Sigmoid colon (tissue), 7 donors: ENCODE data around the gene SNX1. TPM values are rescaled to one million over a fixed set of nuclear protein-coding genes. Genes with fewer than 3 reads are reported as not detected.
"Not testable (repeated sequence)": the region's sequence is repeated elsewhere in the genome, so short reads cannot be mapped to it uniquely, and the experiment has no call there.

ENCODE experiments used
- DNase-seq: peaks from one replicate; pipeline ENCODE4 v3.0.0-alpha.2; 2019
- H3K27ac ChIP-seq, 4 donors: fragments of 200-600 bp; sonication (generic); one replicate each; pipeline ENCODE4 v1.5.1; 2016 to 2019; ENCODE audit warnings: mild to moderate bottlenecking in 1 of 4
- H3K27me3 ChIP-seq, 3 donors: fragments of 200-600 bp; sonication (generic); one replicate each; pipeline ENCODE4 v1.5.1; 2019; ENCODE audit warnings: mild to moderate bottlenecking in 1 of 3
- H3K36me3 ChIP-seq, 4 donors: fragments of 200-600 bp; sonication (generic); one replicate each; pipeline ENCODE4 v1.5.1; 2016 to 2019
- H3K4me1 ChIP-seq, 4 donors: fragments of 200-600 bp; sonication (generic); one replicate each; pipeline ENCODE4 v1.5.1; 2017 to 2019
- H3K4me3 ChIP-seq, 4 donors: fragments of 200-600 bp; sonication (generic); one replicate each; pipeline ENCODE4 v1.5.1; 2017 to 2019; ENCODE audit warnings: mild to moderate bottlenecking in 2 of 4, moderate library complexity in 1 of 4
- H3K9me3 ChIP-seq, 4 donors: fragments of 200-600 bp in 3 of 4; sonication (generic) in 3 of 4; one replicate each; pipeline versions ENCODE4 v1.5.1 to v1.6.1; 2013 to 2019
- EP300 ChIP-seq, 4 donors: sonication (generic); formaldehyde crosslinking; IDR thresholded peaks; one replicate each; pipeline ENCODE4 v1.6.1; 2017; ENCODE audit warnings: antibody characterized with exemption in 4 of 4
- POLR2A ChIP-seq, 2 donors: fragments of 450-650 bp; IDR thresholded peaks; one replicate each; pipeline ENCODE4 v1.6.1; 2016; ENCODE audit warnings: antibody characterized with exemption in 2 of 2, mild to moderate bottlenecking in 2 of 2, moderate library complexity in 2 of 2
- POLR2AphosphoS5 ChIP-seq, 4 donors: sonication (generic); formaldehyde crosslinking; IDR thresholded peaks; one replicate each; pipeline ENCODE4 v1.6.1; 2017; ENCODE audit warnings: antibody characterized with exemption in 4 of 4
- WGBS, 2 donors: extraction: QIAGEN DNeasy Blood & Tissue Kit; methylation state at CpG; one replicate each; pipeline ENCODE4 v1.1.7; 2013; 5-methylcytosine and 5-hydroxymethylcytosine counted together
- intact Hi-C: fragments of 100-400 bp; cut with DNase I; formaldehyde crosslinking; loops from one replicate; pipeline ENCODE4 v1.15.1; 2023
- polyA plus RNA-seq, 3 donors: library from polyadenylated mRNA; stranded (reverse); fragments of 200-250 nt; gene quantifications; one replicate each; pipeline ENCODE4 v1.2.3, GENCODE V29; 2013
- total RNA-seq, 4 donors: library from RNA; depleted of rRNA; stranded (reverse); fragments of >200 nt; gene quantifications; one replicate each; pipeline ENCODE4 v1.1.0, GENCODE V29; 2016
- TF ChIP-seq, protein P1 (sequence below), 4 experiments: fragments of 450-650 bp in 3 of 4; fragments of 200-600 bp in 1 of 4; IDR thresholded peaks; one replicate each; pipeline ENCODE4 v1.5.1; 2016 to 2019; ENCODE audit warnings: antibody characterized with exemption in 4 of 4, mild to moderate bottlenecking in 3 of 4, moderate library complexity in 2 of 4
- donor health status: healthy with polysubstance abuse.
- donor health status: Bipolar disorder and iron deficiency.
- donor health status: healthy.

SNX1 gene
- total and polyA plus RNA-seq, 7 donors = 70.3 to 88.1 (median 75.1) TPM

DNA sequence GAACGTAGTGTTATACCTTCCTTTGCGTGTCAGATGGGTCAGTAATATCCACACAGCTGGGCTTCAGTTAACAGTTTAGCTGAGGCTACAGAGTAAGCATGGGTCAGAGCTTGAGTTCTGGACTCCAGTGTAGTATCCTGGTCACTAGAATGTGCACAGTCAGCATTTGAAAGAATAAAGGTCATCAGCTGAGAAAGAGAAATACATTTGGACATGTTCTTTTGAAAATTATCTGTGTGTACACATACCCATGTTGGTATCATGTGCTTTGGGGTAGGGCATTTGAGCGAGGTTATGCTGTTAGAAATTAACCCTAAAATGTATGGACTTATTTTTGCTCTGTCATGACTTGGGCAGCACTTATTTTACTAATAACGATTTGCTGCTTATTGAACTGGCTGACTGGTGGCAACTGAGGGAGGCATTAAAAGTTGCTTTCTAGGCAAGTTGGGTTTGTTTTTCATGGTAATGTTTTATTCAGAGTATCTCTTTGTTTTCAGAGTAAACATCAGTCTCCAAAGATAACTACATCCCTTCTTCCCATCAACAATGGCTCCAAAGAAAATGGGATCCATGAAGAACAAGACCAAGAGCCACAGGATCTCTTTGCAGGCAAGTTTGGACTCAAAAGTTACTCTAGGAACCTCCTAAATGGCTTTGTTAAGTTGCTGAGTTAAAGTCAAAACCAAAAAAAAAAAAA, 16.4 kb downstream of the SNX1 start:
- no peak overlapping the region for H3K27ac ChIP-seq
- H3K27me3 ChIP-seq = no peaks in the 10 kb centered on the region
- no peak for TF ChIP-seq EP300 (IDR thresholded peaks at IDR 0.05)
- TF ChIP-seq, protein P1, sequence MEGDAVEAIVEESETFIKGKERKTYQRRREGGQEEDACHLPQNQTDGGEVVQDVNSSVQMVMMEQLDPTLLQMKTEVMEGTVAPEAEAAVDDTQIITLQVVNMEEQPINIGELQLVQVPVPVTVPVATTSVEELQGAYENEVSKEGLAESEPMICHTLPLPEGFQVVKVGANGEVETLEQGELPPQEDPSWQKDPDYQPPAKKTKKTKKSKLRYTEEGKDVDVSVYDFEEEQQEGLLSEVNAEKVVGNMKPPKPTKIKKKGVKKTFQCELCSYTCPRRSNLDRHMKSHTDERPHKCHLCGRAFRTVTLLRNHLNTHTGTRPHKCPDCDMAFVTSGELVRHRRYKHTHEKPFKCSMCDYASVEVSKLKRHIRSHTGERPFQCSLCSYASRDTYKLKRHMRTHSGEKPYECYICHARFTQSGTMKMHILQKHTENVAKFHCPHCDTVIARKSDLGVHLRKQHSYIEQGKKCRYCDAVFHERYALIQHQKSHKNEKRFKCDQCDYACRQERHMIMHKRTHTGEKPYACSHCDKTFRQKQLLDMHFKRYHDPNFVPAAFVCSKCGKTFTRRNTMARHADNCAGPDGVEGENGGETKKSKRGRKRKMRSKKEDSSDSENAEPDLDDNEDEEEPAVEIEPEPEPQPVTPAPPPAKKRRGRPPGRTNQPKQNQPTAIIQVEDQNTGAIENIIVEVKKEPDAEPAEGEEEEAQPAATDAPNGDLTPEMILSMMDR (IDR thresholded peaks at IDR 0.05) = no peak
- no peak for TF ChIP-seq POLR2A (IDR thresholded peaks at IDR 0.05)
- no peak for TF ChIP-seq POLR2AphosphoS5 (IDR thresholded peaks at IDR 0.05)

DNA sequence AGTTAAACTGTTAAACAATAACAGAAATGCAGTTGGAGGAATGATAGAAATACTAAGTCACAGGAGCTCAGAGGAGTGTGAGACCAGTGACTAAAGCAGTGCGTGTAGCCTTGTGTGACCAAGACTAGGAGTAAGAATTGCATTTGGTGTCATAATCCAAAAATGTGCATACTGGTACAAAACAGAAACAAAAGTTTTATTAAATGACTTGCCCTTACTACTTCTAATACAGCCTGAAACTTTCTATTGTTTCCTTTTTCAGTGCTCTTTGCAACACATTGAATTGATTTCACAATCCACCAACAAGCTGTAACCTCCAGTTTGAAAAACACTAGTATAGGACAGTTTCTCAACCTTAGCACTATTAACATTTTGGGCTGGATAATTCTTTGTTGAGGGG, 17.1 kb downstream of the SNX1 start:
- Histone ChIP-seq H3K27me3 (no peaks in the 10 kb centered on the region), H3K4me3 (no peak overlapping the region), H3K9me3 (no peaks in the 10 kb centered on the region), H3K4me1 (peaks cover 0 to 27% (median 12%) of the 10 kb centered on the region in 4 donors), H3K36me3 (peaks cover 18 to 55% (median 27%) of the 10 kb centered on the region in 4 donors), H3K27ac (no peak overlapping the region)
- intact Hi-C loops = no loop called here
- 86 to 92% methylated on average over 1 of the region's 1 CpG for WGBS, 2 donors
- no peak for TF ChIP-seq POLR2A (IDR thresholded peaks at IDR 0.05)
- no peak for TF ChIP-seq EP300 (IDR thresholded peaks at IDR 0.05)
- TF ChIP-seq, protein P1 (IDR thresholded peaks at IDR 0.05) = no peak
- no peak for TF ChIP-seq POLR2AphosphoS5 (IDR thresholded peaks at IDR 0.05)
- no peak for DNase-seq

More for the DNA sequence above, 16.4 kb downstream of the SNX1 start:
- Histone ChIP-seq H3K36me3 (peaks cover 17 to 48% (median 24%) of the 10 kb centered on the region in 4 donors), H3K4me1 (peaks cover 0 to 30% (median 17%) of the 10 kb centered on the region in 4 donors), H3K4me3 (no peak overlapping the region), H3K9me3 (no peaks in the 10 kb centered on the region)
- no peak for DNase-seq
- intact Hi-C loops = no loop called here
- WGBS, 2 donors = 71 to 77% methylated on average over 4 of the region's 4 CpGs

DNA sequence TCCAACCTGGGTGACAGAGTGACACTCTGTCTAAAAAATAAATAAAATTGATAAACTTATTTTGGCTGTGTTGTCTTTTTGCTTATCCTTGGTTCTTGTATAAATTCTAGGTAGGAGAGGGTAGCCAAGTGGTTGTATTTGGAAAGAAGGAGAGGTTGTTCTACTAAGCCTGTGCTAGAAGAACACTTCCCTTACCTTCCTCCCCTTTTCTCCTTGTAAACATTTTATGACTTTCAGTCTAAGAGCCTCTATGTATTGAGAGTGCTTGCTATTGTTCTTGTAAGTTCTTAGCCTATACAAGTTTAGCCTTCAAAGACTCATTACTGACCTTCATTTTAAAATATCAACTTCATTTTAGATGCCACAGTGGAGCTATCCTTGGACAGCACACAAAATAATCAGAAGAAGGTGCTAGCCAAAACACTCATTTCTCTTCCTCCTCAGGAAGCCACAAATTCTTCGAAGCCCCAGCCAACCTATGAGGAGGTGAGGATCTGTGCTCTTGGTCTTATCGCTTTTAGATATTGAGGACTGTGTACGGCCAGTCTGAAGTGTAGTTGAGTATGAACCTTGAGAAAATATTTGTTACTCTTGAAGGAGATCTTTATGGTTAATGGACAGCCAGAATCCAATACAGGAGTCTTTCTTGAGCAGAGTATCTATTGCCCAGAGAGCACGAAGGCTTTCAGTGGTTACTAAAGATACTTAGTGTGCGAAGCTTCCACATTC, 22.1 kb downstream of the SNX1 start:
- 93 to 96% methylated on average over 5 of the region's 5 CpGs for WGBS, 2 donors
- Histone ChIP-seq H3K36me3 (peaks cover 28 to 100% (median 53%) of the 10 kb centered on the region in 4 donors), H3K4me1 (peaks cover 0 to 4% (median 0%) of the 10 kb centered on the region in 4 donors), H3K27me3 (no peaks in the 10 kb centered on the region), H3K9me3 (no peaks in the 10 kb centered on the region), H3K27ac (no peak overlapping the region), H3K4me3 (no peak overlapping the region)
- intact Hi-C loops = no loop called here
- TF ChIP-seq, protein P1 (IDR thresholded peaks at IDR 0.05) = no peak
- TF ChIP-seq POLR2AphosphoS5 (IDR thresholded peaks at IDR 0.05) (no peak), POLR2A (IDR thresholded peaks at IDR 0.05) (no peak), EP300 (IDR thresholded peaks at IDR 0.05) (no peak)
- no peak for DNase-seq

DNA sequence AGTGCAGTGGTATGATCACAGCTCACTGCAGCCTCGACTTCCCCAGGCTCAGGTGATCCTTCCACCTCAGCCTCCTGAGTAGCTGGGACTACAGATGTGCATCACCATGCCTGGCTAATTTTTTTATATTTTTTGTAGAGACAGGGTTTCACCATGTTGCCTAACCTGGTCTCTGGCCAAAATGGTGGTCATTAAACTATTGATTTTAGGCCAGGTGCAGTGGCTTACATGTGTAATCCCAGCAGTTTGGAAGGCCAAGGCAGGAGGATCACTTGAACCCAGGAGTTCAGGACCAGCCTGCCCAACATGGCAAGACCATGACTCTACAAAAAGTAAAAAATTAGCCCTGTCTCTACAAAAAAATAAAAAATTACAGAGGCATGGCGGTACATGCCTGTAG, 24.5 kb downstream of the SNX1 start:
- H3K4me1 ChIP-seq, intact Hi-C loops, DNase-seq, H3K4me3 ChIP-seq, H3K27ac ChIP-seq, H3K27me3 ChIP-seq, H3K9me3 ChIP-seq: not testable (repeated sequence)
- peaks cover 27 to 100% (median 44%) of the 10 kb centered on the region in 4 donors for H3K36me3 ChIP-seq
- WGBS, 2 donors = 96 to 98% methylated on average over 2 of the region's 2 CpGs

DNA sequence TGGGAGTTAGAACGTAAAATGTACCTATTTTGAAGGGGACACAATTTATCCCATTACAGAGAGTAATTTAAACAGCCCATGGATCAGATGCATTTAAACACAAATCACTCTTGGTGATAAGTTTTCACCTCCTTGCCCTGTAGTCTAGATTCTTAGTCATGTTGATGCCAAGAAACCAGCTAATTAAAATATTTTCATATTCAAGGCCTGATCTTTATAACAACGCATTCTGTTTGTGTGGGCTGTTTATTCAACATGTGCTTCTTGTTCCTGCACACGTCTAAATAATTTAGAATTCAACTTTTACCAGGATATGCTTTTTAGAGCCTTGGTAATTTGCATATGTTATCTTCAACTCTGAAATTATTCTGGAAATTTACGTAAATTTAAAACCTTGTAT, 25.8 kb downstream of the SNX1 start:
- WGBS, 2 donors = 89 to 95% methylated on average over 4 of the region's 4 CpGs
- TF ChIP-seq, protein P1 (IDR thresholded peaks at IDR 0.05) = no peak
- TF ChIP-seq POLR2A (IDR thresholded peaks at IDR 0.05) (no peak), EP300 (IDR thresholded peaks at IDR 0.05) (no peak), POLR2AphosphoS5 (IDR thresholded peaks at IDR 0.05) (no peak)
- no peak for DNase-seq
- intact Hi-C loops = no loop called here
- no peaks in the 10 kb centered on the region for H3K4me1 ChIP-seq
- no peaks in the 10 kb centered on the region for H3K27me3 ChIP-seq
- H3K9me3 ChIP-seq = no peaks in the 10 kb centered on the region
- H3K27ac ChIP-seq = no peak overlapping the region
- H3K4me3 ChIP-seq = no peak overlapping the region
- H3K36me3 ChIP-seq = peaks cover 23 to 100% (median 47%) of the 10 kb centered on the region in 4 donors
